Neural crest cell (in vitro differentiated cells): ENCODE measurements around the gene HEXD. TPM values are rescaled to one million over a fixed set of nuclear protein-coding genes. Genes with fewer than 3 reads are reported as not detected.

ENCODE experiments used
- DNase-seq: peaks from one replicate; pipeline ENCODE4 v3.0.0; 2021; ENCODE audit warnings: low read depth, mixed read lengths, low spot score
- H3K27ac Mint-ChIP-seq: one replicate; pipeline ENCODE4 v1.8.0; 2021; ENCODE audit warnings: mild to moderate bottlenecking, mixed read lengths; ENCODE audit not compliant: unreplicated experiment
- H3K27me3 Mint-ChIP-seq: 2 replicates; pipeline ENCODE4 v1.8.0; 2021; ENCODE audit warnings: low read depth, mild to moderate bottlenecking, mixed read lengths
- H3K36me3 Mint-ChIP-seq: 2 replicates; pipeline ENCODE4 v1.8.0; 2021; ENCODE audit warnings: low read depth, mild to moderate bottlenecking, mixed read lengths
- H3K4me1 Mint-ChIP-seq: 2 replicates; pipeline ENCODE4 v1.8.0; 2021; ENCODE audit warnings: mixed read lengths
- H3K4me3 Mint-ChIP-seq: one replicate; pipeline ENCODE4 v1.8.0; 2021; ENCODE audit warnings: mild to moderate bottlenecking, mixed read lengths
- H3K9me3 Mint-ChIP-seq: 2 replicates; pipeline ENCODE4 v1.8.0; 2021; ENCODE audit warnings: mixed read lengths
- CTCF ChIP-seq: fragments of 200-600 bp; sonication (generic); conservative IDR thresholded peaks from 2 replicates; pipeline ENCODE4 v1.5.0; 2021; ENCODE audit warnings: antibody characterized with exemption, mild to moderate bottlenecking
- total RNA-seq: library from RNA; stranded (reverse); gene quantifications from 2 replicates; pipeline ENCODE4 v1.2.1, GENCODE V29; 2021

The HEXD gene
- total RNA-seq, 1 donor from 2014 or later: 48.5 TPM

- Mint-ChIP-seq H3K4me3 (no peak overlapping the region), H3K27me3 (no peaks in the 10 kb centered on the region)
- no peak for DNase-seq
Measured at GRCh38 chr17:82399601-82400101, 18.5 kb upstream of the HEXD start.

GRCh38 chr17:82400206-82400605, 17.9 kb upstream of the HEXD start:
- Mint-ChIP-seq H3K9me3 (no peaks in the 10 kb centered on the region), H3K27ac (no peak overlapping the region), H3K27me3 (no peaks in the 10 kb centered on the region), H3K4me3 (no peak overlapping the region), H3K36me3 (no peaks in the 10 kb centered on the region), H3K4me1 (no peaks in the 10 kb centered on the region)
- DNase-seq: no peak
- TF ChIP-seq CTCF: no peak

More at GRCh38 chr17:82399601-82400101, 18.5 kb upstream of the HEXD start:
- TF ChIP-seq CTCF: no peak
- no peaks in the 10 kb centered on the region for H3K4me1 Mint-ChIP-seq
- peak overlapping the region; percentile 35 for H3K27ac Mint-ChIP-seq
- H3K9me3 Mint-ChIP-seq: no peaks in the 10 kb centered on the region
- no peaks in the 10 kb centered on the region for H3K36me3 Mint-ChIP-seq

- H3K9me3 Mint-ChIP-seq: no peaks in the 10 kb centered on the region
- no peaks in the 10 kb centered on the region for H3K27me3 Mint-ChIP-seq
- H3K36me3 Mint-ChIP-seq: no peaks in the 10 kb centered on the region
- no peak overlapping the region for H3K4me3 Mint-ChIP-seq
- no peaks in the 10 kb centered on the region for H3K4me1 Mint-ChIP-seq
- H3K27ac Mint-ChIP-seq: no peak overlapping the region
- no peak for TF ChIP-seq CTCF
- DNase-seq: no peak
Measured at GRCh38 chr17:82400830-82401229, 17.3 kb upstream of the HEXD start.

- DNase-seq: no peak
Measured at GRCh38 chr17:82402865-82403264, 15.3 kb upstream of the HEXD start.

GRCh38 chr17:82403662-82404660, 14.2 kb upstream of the HEXD start:
- Mint-ChIP-seq H3K9me3 (no peaks in the 10 kb centered on the region), H3K4me1 (no peaks in the 10 kb centered on the region), H3K36me3 (no peaks in the 10 kb centered on the region), H3K27ac (peak overlapping the region; percentile 19), H3K27me3 (no peaks in the 10 kb centered on the region), H3K4me3 (no peak overlapping the region)
- no peak for TF ChIP-seq CTCF
- DNase-seq: no peak

More at GRCh38 chr17:82402865-82403264, 15.3 kb upstream of the HEXD start:
- no peaks in the 10 kb centered on the region for H3K4me1 Mint-ChIP-seq
- no peaks in the 10 kb centered on the region for H3K36me3 Mint-ChIP-seq
- no peaks in the 10 kb centered on the region for H3K27me3 Mint-ChIP-seq
- H3K9me3 Mint-ChIP-seq: no peaks in the 10 kb centered on the region
- no peak overlapping the region for H3K27ac Mint-ChIP-seq
- H3K4me3 Mint-ChIP-seq: no peak overlapping the region
- no peak for TF ChIP-seq CTCF
